NCI-H146 treated with DMSO at 0.1 percent for 48 hours (cell line): ENCODE data around the gene ARHGAP10.

ENCODE experiments used
- DNase-seq: peaks from one replicate; lab custom pipeline; 2025; ENCODE audit not compliant: unreplicated experiment; lab: John Stamatoyannopoulos, UW

ARHGAP10 gene

DNA sequence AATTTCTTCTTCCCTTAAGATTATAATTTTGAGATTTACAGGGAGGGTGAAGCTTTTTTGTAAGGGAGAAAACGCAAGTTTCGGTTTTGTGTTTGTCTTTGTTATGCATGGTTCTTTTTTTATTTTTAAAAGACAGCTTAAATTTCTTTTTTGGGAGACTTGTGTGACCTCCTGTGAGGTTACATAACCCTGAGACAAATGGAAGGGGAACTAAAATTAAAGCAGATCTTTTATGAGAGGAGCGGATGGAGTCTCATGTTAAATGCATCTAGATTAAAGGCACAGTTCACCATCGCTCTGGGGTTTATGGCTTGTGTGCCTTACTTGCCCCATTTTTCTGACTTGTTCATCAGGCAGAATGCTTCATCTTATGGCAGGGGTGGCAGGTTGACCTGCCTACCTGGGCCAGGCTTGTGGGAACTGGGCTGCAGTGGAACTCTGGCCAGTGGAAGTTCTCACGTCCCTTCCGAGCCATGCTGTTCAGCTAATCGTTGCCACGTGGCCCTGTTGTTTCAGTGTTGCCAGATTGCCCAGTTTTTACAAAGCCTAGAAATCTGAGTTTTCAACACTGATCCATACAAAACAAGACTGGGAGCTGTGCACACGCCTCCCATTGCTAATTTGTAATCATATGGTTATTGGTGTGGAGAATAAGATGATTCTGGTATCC, 291.8 kb downstream of the ARHGAP10 start:
- DNase-seq: no peak

GRCh38 chr4:148025981-148026380, 294.1 kb downstream of the ARHGAP10 start:
- no peak for DNase-seq

GRCh38 chr4:148027201-148027600, 295.3 kb downstream of the ARHGAP10 start:
- DNase-seq: no peak

DNA sequence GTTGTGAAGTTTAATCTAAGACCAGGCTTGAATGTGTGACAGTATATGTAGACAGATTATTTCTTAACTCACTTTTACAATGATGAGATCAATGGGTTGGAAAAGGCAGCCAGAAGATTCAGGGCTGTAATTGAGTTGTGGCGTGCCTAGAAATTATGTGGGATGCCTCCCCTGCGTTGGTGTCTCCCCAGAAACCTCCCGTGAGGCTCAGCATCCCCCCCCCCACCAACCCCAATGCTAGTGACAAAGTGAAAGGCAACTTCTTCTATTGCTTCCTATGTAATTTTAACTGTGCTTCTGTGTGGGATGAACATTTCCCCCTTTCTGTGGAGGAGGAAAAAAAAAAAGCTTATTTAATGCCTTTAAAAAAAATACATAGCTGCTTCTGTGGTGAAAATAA, 297.9 kb downstream of the ARHGAP10 start:
- no peak for DNase-seq

GRCh38 chr4:148030193-148030873, 298.4 kb downstream of the ARHGAP10 start:
- no peak for DNase-seq

- no peak for DNase-seq
Observed at GRCh38 chr4:148034813-148035212, 302.9 kb downstream of the ARHGAP10 start.

DNA sequence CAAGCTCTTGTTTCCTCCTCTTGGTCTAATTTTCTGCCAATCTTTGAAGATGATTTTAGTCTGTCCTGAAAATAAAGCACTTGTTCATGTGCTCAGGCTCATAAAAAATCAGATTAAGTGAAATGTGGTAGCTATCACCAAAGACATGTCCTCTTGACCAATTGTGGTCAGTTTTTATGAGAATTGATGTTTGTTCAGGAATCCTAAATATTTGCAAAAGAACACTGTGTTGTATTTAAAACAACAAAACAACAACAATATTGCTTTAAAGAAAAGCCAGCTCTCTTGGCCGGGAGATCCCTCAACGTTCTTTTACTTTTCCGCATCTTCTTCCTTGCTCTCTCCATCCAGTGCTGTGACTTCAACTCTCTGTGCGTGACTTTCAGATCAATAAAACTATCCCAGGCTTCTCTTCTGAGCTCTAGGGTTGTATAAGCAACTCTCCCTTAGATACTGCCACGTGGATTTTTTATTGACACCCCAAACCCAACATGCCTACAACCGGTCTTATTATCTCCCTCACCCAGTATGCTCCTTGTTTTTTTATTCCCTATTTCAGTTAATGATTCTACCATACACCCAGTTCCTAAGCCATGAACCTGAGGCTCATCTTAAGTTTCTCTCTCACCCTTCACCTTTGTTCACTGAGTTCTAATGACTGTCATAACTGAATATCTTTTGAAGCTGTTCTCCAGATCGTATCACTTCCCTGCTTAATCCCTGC, 309.9 kb downstream of the ARHGAP10 start:
- no peak for DNase-seq

GRCh38 chr4:148044089-148044911, 312.4 kb downstream of the ARHGAP10 start:
- DNase-seq: no peak

DNA sequence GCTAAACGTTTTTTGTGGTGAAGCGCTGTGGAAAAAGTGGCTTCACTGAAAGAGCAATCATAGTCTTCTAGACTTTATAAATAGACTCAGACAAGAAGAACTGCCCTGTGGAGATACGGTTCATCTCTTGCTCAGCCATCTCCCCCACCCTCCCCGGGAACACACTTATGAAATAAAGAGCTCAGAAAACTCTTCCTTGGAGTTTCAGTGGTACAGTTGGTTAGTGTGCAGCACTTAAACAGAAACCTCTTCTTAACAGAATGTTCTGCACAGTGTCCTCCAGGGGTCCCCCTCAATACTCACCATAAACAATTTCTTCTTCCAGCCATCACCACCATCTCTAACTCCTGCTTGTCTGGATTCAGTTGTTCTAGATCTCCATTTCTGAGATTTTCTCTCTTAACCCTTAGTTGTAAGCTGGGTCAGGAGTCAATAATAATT, 313.0 kb downstream of the ARHGAP10 start:
- DNase-seq: no peak

GRCh38 chr4:148048598-148048997, 316.7 kb downstream of the ARHGAP10 start:
- DNase-seq: no peak

- no peak for DNase-seq
Observed at GRCh38 chr4:148051403-148051802, 319.5 kb downstream of the ARHGAP10 start.

- DNase-seq: no peak
Observed at GRCh38 chr4:148052448-148052847, 320.6 kb downstream of the ARHGAP10 start.

DNA sequence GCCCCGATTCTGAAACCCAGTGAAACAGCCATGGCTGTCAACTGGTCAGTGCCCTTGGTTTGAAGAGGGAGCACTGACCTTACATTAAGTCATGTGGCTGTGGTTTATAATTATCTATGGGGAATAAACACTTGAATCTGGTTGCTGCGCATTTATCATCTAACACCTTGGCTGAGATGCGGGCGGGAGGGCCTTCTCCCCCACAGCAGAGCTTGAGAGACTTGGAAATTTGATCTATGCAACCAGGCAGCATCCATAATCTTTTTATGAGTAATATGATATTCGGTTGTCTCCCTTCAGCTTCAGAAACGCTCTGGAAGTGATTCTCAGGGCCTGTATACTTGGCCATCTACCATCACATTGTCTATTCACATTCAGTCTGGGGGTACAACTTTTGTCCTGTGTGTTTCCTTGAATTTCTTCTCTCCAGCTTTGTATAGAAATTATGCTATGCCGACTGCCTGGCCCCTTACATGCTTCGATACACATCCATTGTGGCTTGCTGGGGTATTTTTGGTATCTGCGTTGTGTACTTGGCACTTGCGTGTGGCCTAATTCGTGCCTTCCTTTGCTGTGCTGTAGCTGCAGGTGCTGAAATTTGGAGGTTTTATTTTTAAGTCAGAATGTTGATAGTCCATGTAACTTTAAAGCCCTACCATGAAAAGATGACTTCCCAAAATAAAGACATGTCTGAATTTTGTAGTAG, 321.6 kb downstream of the ARHGAP10 start:
- no peak for DNase-seq

- no peak for DNase-seq
Observed at GRCh38 chr4:148054275-148054674, 322.4 kb downstream of the ARHGAP10 start.

- no peak for DNase-seq
Observed at GRCh38 chr4:148055844-148056243, 324.0 kb downstream of the ARHGAP10 start.

GRCh38 chr4:148056879-148057278, 325.0 kb downstream of the ARHGAP10 start:
- DNase-seq: no peak

GRCh38 chr4:148057516-148057915, 325.6 kb downstream of the ARHGAP10 start:
- no peak for DNase-seq

DNA sequence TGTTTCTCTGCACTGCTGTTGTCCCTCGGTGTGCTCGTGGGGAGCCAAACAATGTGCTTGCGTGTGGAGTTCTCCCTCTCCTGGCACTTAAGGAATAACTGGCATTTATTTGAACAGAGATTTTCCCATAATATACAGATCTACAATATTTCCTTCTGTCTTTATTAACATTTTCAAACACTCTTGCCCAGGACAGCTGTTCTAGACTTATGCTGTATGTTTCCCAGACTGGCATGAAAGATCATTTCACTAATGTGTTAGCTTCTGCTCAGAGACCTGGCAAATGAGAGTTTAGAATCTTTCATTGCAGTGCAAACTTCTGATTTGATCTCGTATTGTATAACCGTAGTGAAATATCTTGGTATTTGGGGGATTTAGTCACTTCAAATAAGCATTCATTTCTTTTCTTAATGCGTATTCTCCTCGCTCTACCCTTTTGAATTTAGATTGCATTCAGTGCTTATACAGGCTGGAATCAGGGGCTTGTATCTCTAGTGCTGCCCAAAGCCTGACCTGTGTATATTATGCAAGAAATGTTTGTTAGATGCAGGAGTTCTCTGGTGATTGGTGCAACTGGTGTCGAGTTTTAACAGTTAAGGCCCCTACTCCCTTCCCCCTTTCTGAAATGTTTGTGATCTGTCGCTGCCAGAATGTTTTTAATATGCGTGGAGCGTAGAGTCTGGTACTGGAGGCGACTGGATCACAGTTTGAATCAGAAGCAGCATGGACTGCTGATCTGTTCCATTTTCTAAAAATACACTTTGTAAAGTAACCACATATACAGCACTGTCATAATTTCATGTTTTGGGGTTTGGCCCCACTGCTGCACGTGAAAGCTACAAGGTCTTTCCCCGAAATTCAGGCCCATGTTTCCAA, 326.3 kb downstream of the ARHGAP10 start:
- no peak for DNase-seq

DNA sequence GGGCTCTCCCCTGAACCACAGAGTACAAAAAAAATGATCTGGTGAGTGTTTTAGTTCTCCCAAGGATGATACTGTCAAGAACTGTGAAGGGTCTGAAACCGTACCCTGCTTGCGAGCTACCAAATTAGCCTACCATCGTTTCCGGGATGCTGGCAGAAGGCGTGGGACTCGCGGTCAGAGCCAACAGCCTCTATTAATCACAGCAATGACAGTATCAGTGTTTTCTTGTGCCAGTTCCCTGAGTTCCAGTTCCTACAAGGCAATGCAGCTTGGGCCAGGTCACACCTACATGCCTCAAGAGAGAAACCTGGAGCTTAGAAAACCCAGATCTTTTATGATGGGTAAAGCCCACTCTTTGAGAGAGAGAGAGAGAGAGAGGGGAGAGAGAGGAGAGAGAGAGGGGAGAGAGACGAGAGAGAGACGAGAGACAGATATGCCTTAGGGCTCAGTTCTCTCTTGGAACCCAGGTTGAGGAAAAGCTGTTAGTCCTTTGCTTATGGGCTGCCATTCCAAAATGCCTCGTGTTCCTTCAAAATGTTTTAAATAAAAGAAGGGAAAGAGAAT, 327.8 kb downstream of the ARHGAP10 start:
- DNase-seq: no peak
